Endometrial microvascular endothelial cells (primary cell): Measurements from ENCODE around the gene FKBP1A. TPM values are rescaled to one million over a fixed set of nuclear protein-coding genes. Genes with fewer than 3 reads are reported as not detected.

Experiments
- in situ Hi-C: cut with HindIII; loops from 2 replicates; pipeline ENCODE4 v1.10.0; 2017; ENCODE audit warnings: low sequenced_read_pairs, low pct_unique_long_range_greater_than_20kb; ENCODE audit errors: inconsistent ontology term
- total RNA-seq: library from RNA; depleted of rRNA; stranded (reverse); fragments of >200 nt; gene quantifications from one replicate; pipeline ENCODE4 v1.2.3, GENCODE V29; 2015; ENCODE audit errors: inconsistent ontology term

The FKBP1A gene
- total RNA-seq, 1 donor from 2014 or later = 511 TPM

- in situ Hi-C loops = loop anchor here (10.0 kb wide), 1 partner anchor 66 kb away; the partner anchor contains the start of gene SDCBP2
Observed at GRCh38 chr20:1390581-1391403, 2.1 kb downstream of the FKBP1A start.

- in situ Hi-C loops = loop anchor here (10.0 kb wide), 1 partner anchor 65 kb away; the partner anchor contains the start of gene SDCBP2
Observed at GRCh38 chr20:1389703-1390580, 2.9 kb downstream of the FKBP1A start.

GRCh38 chr20:1388741-1389483 lies 3.9 kb downstream of the FKBP1A start:
- in situ Hi-C loops = no loop called here

GRCh38 chr20:1388253-1388652 lies 4.6 kb downstream of the FKBP1A start:
- in situ Hi-C loops = no loop called here

GRCh38 chr20:1386323-1386722 lies 6.5 kb downstream of the FKBP1A start:
- in situ Hi-C loops = no loop called here

- in situ Hi-C loops = no loop called here
Observed at GRCh38 chr20:1383623-1384404, 9.0 kb downstream of the FKBP1A start.

GRCh38 chr20:1382670-1383069 lies 10.2 kb downstream of the FKBP1A start:
- in situ Hi-C loops = no loop called here

GRCh38 chr20:1381753-1382591 lies 10.9 kb downstream of the FKBP1A start:
- in situ Hi-C loops = no loop called here

GRCh38 chr20:1378735-1379125 lies 14.1 kb downstream of the FKBP1A start:
- in situ Hi-C loops = no loop called here

- in situ Hi-C loops = no loop called here
Observed at GRCh38 chr20:1377984-1378734, 14.7 kb downstream of the FKBP1A start.

GRCh38 chr20:1377341-1377871 lies 15.4 kb downstream of the FKBP1A start:
- in situ Hi-C loops = no loop called here

GRCh38 chr20:1376408-1377270 lies 16.2 kb downstream of the FKBP1A start:
- in situ Hi-C loops = no loop called here

- in situ Hi-C loops = no loop called here
Observed at GRCh38 chr20:1376007-1376406, 16.8 kb downstream of the FKBP1A start.

GRCh38 chr20:1375515-1375914 lies 17.3 kb downstream of the FKBP1A start:
- in situ Hi-C loops = no loop called here

GRCh38 chr20:1374246-1374645 lies 18.6 kb downstream of the FKBP1A start:
- in situ Hi-C loops = no loop called here

- in situ Hi-C loops = no loop called here
Observed at GRCh38 chr20:1373614-1374013, 19.2 kb downstream of the FKBP1A start.
